Activated naive CD4-positive, alpha-beta T cell treated with anti-CD3 and anti-CD28 coated beads, Interleukin-2, amount 50 U/mL, for 72 hours (primary cell): ENCODE measurements around the gene IL1B. TPM values are rescaled to one million over a fixed set of nuclear protein-coding genes. Genes with fewer than 3 reads are reported as not detected.
"Not testable (repeated sequence)": the region's sequence is repeated elsewhere in the genome, so short reads cannot be mapped to it uniquely, and the experiment has no call there.

Experiments used
- ATAC-seq, 2 donors: fragments of 150-1000 bp; cut with Tn5 transposase; 2 replicates each; pipeline ENCODE4 v1.10.0; 2021; ENCODE audit warnings: mild to moderate bottlenecking in 2 of 2, moderate library complexity in 2 of 2
- DNase-seq, 2 donors: peaks; one replicate each; pipeline ENCODE4 v3.0.0; 2021 to 2022; ENCODE audit warnings: low spot score in 2 of 2
- H3K27ac Mint-ChIP-seq, 2 donors: one replicate each; pipeline ENCODE4 v1.8.0; 2022; ENCODE audit warnings: mild to moderate bottlenecking in 2 of 2, mixed read lengths in 2 of 2
- H3K36me3 Mint-ChIP-seq, 2 donors: one replicate each; pipeline ENCODE4 v1.8.0; 2022; ENCODE audit warnings: mixed read lengths in 2 of 2
- H3K9me3 Mint-ChIP-seq, 2 donors: one replicate each; pipeline ENCODE4 v1.8.0; 2022; ENCODE audit warnings: mixed read lengths in 2 of 2
- total RNA-seq, 2 donors: library from RNA; stranded (reverse); gene quantifications; one replicate each; pipeline ENCODE4 v1.2.3, GENCODE V29; 2022

The IL1B gene
- total RNA-seq, 2 donors from 2014 or later: 0.25 TPM; not detected in 1

- ATAC-seq: no peak
- no peaks in the 10 kb centered on the region for H3K36me3 Mint-ChIP-seq
- H3K9me3 Mint-ChIP-seq: peaks cover 0 to 5% of the 10 kb centered on the region in 2 donors
- H3K27ac Mint-ChIP-seq: no peak overlapping the region
- no peak for DNase-seq
Measured at GRCh38 chr2:112867701-112868631, 31.4 kb upstream of the IL1B start.

GRCh38 chr2:112866128-112866835, 29.7 kb upstream of the IL1B start:
- DNase-seq (no peak), ATAC-seq (no peak)
- Mint-ChIP-seq H3K27ac (no peak overlapping the region), H3K36me3 (no peaks in the 10 kb centered on the region), H3K9me3 (peaks cover 0 to 5% of the 10 kb centered on the region in 2 donors)

GRCh38 chr2:112864072-112864471, 27.5 kb upstream of the IL1B start:
- H3K9me3 Mint-ChIP-seq: peaks cover under 1 to 10% of the 10 kb centered on the region in 2 donors
- peaks cover 5 to 14% of the 10 kb centered on the region in 2 donors for H3K36me3 Mint-ChIP-seq
- DNase-seq (no peak), ATAC-seq (no peak)
- no peak overlapping the region for H3K27ac Mint-ChIP-seq

GRCh38 chr2:112859406-112860183, 23.0 kb upstream of the IL1B start:
- not testable (repeated sequence) for DNase-seq, ATAC-seq, H3K27ac Mint-ChIP-seq
- H3K9me3 Mint-ChIP-seq: peaks cover 3 to 11% of the 10 kb centered on the region in 2 donors
- H3K36me3 Mint-ChIP-seq: peaks cover 8 to 28% of the 10 kb centered on the region in 2 donors

GRCh38 chr2:112850588-112850987, 14.0 kb upstream of the IL1B start:
- Mint-ChIP-seq H3K27ac (no peak overlapping the region), H3K36me3 (no peaks in the 10 kb centered on the region), H3K9me3 (no peaks in the 10 kb centered on the region)
- DNase-seq (no peak), ATAC-seq (no peak)

GRCh38 chr2:112849956-112850355, 13.4 kb upstream of the IL1B start:
- DNase-seq (no peak), ATAC-seq (no peak)
- Mint-ChIP-seq H3K9me3 (no peaks in the 10 kb centered on the region), H3K36me3 (no peaks in the 10 kb centered on the region), H3K27ac (no peak overlapping the region)

GRCh38 chr2:112848833-112849232, 12.3 kb upstream of the IL1B start:
- Mint-ChIP-seq H3K36me3 (no peaks in the 10 kb centered on the region), H3K27ac (no peak overlapping the region), H3K9me3 (no peaks in the 10 kb centered on the region)
- DNase-seq (no peak), ATAC-seq (no peak)

- ATAC-seq: no peak
- H3K9me3 Mint-ChIP-seq: no peaks in the 10 kb centered on the region
- no peaks in the 10 kb centered on the region for H3K36me3 Mint-ChIP-seq
- peak overlapping the region in 1 of 2 donors; percentile 6 for H3K27ac Mint-ChIP-seq
- no peak for DNase-seq
Measured at GRCh38 chr2:112846031-112846430, 9.5 kb upstream of the IL1B start.

- DNase-seq: no peak
- Mint-ChIP-seq H3K9me3 (no peaks in the 10 kb centered on the region), H3K36me3 (no peaks in the 10 kb centered on the region), H3K27ac (no peak overlapping the region)
- no peak for ATAC-seq
Measured at GRCh38 chr2:112843836-112844235, 7.3 kb upstream of the IL1B start.

- no peak for DNase-seq
- H3K36me3 Mint-ChIP-seq: no peaks in the 10 kb centered on the region
- no peak for ATAC-seq
- no peak overlapping the region for H3K27ac Mint-ChIP-seq
- no peaks in the 10 kb centered on the region for H3K9me3 Mint-ChIP-seq
Measured at GRCh38 chr2:112843288-112843687, 6.7 kb upstream of the IL1B start.

- Mint-ChIP-seq H3K36me3 (no peaks in the 10 kb centered on the region), H3K27ac (no peak overlapping the region), H3K9me3 (no peaks in the 10 kb centered on the region)
- DNase-seq (no peak), ATAC-seq (no peak)
Measured at GRCh38 chr2:112841295-112842044, 4.9 kb upstream of the IL1B start.

- Mint-ChIP-seq H3K36me3 (no peaks in the 10 kb centered on the region), H3K9me3 (no peaks in the 10 kb centered on the region), H3K27ac (no peak overlapping the region)
- no peak for ATAC-seq
- DNase-seq: no peak
Measured at GRCh38 chr2:112840068-112840445, 3.5 kb upstream of the IL1B start.

GRCh38 chr2:112839407-112840067, 3.0 kb upstream of the IL1B start:
- Mint-ChIP-seq H3K9me3 (no peaks in the 10 kb centered on the region), H3K27ac (no peak overlapping the region), H3K36me3 (no peaks in the 10 kb centered on the region)
- ATAC-seq: peak in 1 of 2 donors; percentile 28
- DNase-seq: no peak

- DNase-seq: no peak
- Mint-ChIP-seq H3K36me3 (no peaks in the 10 kb centered on the region), H3K9me3 (no peaks in the 10 kb centered on the region), H3K27ac (no peak overlapping the region)
- ATAC-seq: no peak
Measured at GRCh38 chr2:112836163-112836560, 417 bp downstream of the IL1B start.

GRCh38 chr2:112835536-112836162, 930 bp downstream of the IL1B start:
- Mint-ChIP-seq H3K36me3 (no peaks in the 10 kb centered on the region), H3K27ac (no peak overlapping the region), H3K9me3 (no peaks in the 10 kb centered on the region)
- ATAC-seq: no peak
- DNase-seq: no peak
